Measurements from ENCODE around the gene BACE2.

Gene BACE2

DNA sequence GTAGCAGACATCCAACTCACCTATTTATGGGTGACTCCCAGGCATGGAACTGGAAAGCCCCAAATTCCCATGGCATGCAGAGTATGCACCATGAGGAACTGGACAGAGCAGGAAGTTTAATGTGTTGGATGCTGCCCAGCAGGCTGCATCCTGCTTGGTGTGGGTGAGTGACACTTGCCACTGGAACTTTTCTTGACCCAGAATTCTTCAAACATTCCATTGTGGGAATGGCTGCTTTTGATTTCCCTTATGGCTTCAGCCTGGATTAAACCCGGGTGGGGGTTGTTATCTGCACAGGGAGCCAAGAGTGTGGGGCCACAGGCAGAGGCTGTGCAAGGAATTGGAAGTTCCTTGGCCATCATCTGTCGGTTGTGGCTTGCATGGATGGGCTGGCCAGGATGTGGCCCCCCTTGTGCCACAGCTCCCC is 26.9 kb upstream of the BACE2 start:
- TF ChIP-seq, protein P1, sequence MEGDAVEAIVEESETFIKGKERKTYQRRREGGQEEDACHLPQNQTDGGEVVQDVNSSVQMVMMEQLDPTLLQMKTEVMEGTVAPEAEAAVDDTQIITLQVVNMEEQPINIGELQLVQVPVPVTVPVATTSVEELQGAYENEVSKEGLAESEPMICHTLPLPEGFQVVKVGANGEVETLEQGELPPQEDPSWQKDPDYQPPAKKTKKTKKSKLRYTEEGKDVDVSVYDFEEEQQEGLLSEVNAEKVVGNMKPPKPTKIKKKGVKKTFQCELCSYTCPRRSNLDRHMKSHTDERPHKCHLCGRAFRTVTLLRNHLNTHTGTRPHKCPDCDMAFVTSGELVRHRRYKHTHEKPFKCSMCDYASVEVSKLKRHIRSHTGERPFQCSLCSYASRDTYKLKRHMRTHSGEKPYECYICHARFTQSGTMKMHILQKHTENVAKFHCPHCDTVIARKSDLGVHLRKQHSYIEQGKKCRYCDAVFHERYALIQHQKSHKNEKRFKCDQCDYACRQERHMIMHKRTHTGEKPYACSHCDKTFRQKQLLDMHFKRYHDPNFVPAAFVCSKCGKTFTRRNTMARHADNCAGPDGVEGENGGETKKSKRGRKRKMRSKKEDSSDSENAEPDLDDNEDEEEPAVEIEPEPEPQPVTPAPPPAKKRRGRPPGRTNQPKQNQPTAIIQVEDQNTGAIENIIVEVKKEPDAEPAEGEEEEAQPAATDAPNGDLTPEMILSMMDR (IDR thresholded peaks at IDR 0.05; ENCODE audit: insufficient read depth, low read length, poor library complexity, severe bottlenecking) = no peak
- TF ChIP-seq EZH2phosphoT487 (conservative IDR thresholded peaks at IDR 0.05; ENCODE audit: low read length) = no peak
- Histone ChIP-seq H3F3A (ENCODE audit: insufficient read depth) (no peaks in the 10 kb centered on the region), H3K27me3 (ENCODE audit: low read length) (no peaks in the 10 kb centered on the region), H2AFZ (ENCODE audit: low read depth, low read length, severe bottlenecking) (no peak overlapping the region), H3K79me2 (ENCODE audit: insufficient read depth, low read length) (no peaks in the 10 kb centered on the region), H3K36me3 (ENCODE audit: low read length) (no peaks in the 10 kb centered on the region), H4K20me1 (ENCODE audit: low read depth, low read length) (no peaks in the 10 kb centered on the region), H3K4me2 (ENCODE audit: low read depth, low read length, poor library complexity, severe bottlenecking) (no peak overlapping the region), H3K9me3 (ENCODE audit: insufficient read depth, low read length) (no peaks in the 10 kb centered on the region), H3K4me3 (ENCODE audit: insufficient read depth, low read length, poor library complexity, severe bottlenecking) (no peak overlapping the region), H3K27ac (ENCODE audit: low read depth, low read length) (no peak overlapping the region), H3K9me2 (replicated peaks; ENCODE audit: insufficient read depth, low read length) (no peaks in the 10 kb centered on the region), H3K9ac (ENCODE audit: low read length) (no peak overlapping the region)

DNA sequence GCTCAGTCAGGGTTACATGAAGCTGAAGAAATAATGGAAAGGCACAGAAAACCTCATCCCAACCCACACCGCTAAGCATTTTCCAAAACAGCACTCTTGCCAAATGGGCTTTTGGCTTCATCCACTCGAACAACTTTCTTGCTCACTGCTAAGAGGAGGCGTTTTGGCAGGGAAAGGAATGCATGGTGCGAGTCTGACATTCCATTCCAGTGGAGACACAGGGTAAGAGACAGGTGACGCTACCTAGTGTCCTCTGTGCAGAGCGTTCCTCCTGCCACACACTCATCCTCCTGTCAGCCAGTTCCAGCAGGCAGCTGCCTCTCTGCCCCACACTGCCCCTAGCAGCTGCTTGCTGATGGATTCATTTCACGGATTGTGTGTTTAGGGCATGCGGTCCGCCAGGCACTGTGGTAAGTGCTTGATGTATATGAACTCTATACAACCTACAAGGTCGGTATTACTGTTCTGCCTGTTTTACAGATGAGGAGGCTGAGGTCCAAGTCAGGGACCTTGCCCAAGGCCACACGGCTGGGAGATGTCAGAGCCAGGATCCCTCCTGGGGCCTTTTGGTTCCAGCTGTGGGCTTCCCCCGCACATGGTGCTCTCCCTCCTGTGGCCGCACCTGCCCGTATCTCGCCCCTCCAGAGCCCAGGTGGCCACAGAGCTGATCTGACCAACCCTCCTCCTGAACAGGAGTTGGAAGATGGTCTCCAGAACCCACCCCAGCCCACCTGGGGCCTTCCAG is 25.7 kb upstream of the BACE2 start:
- Histone ChIP-seq H2AFZ (ENCODE audit: low read depth, low read length, severe bottlenecking) (no peak overlapping the region), H3K9me3 (ENCODE audit: insufficient read depth, low read length) (no peaks in the 10 kb centered on the region), H3K27me3 (ENCODE audit: low read length) (no peaks in the 10 kb centered on the region), H3K9me2 (replicated peaks; ENCODE audit: insufficient read depth, low read length) (no peaks in the 10 kb centered on the region), H3K4me2 (ENCODE audit: low read depth, low read length, poor library complexity, severe bottlenecking) (no peak overlapping the region), H3K4me3 (ENCODE audit: insufficient read depth, low read length, poor library complexity, severe bottlenecking) (no peak overlapping the region), H3F3A (ENCODE audit: insufficient read depth) (no peaks in the 10 kb centered on the region), H4K20me1 (ENCODE audit: low read depth, low read length) (no peaks in the 10 kb centered on the region), H3K79me2 (ENCODE audit: insufficient read depth, low read length) (no peaks in the 10 kb centered on the region), H3K9ac (ENCODE audit: low read length) (no peak overlapping the region), H3K27ac (ENCODE audit: low read depth, low read length) (no peak overlapping the region), H3K36me3 (ENCODE audit: low read length) (no peaks in the 10 kb centered on the region)
- no peak for TF ChIP-seq EZH2phosphoT487 (conservative IDR thresholded peaks at IDR 0.05; ENCODE audit: low read length)
- TF ChIP-seq, protein P1 (IDR thresholded peaks at IDR 0.05; ENCODE audit: insufficient read depth, low read length, poor library complexity, severe bottlenecking) = no peak

GRCh38 chr21:41143596-41144325 is 24.2 kb upstream of the BACE2 start:
- H3F3A ChIP-seq (ENCODE audit: insufficient read depth) = no peaks in the 10 kb centered on the region
- H3K27ac ChIP-seq (ENCODE audit: low read depth, low read length) = no peak overlapping the region
- TF ChIP-seq, protein P1 (IDR thresholded peaks at IDR 0.05; ENCODE audit: insufficient read depth, low read length, poor library complexity, severe bottlenecking) = no peak
- TF ChIP-seq EZH2phosphoT487 (conservative IDR thresholded peaks at IDR 0.05; ENCODE audit: low read length) = no peak
- H3K9ac ChIP-seq (ENCODE audit: low read length) = no peak overlapping the region
- no peaks in the 10 kb centered on the region for H3K79me2 ChIP-seq (ENCODE audit: insufficient read depth, low read length)
- H3K36me3 ChIP-seq (ENCODE audit: low read length) = no peaks in the 10 kb centered on the region
- H3K27me3 ChIP-seq (ENCODE audit: low read length) = no peaks in the 10 kb centered on the region
- H3K9me2 ChIP-seq (replicated peaks; ENCODE audit: insufficient read depth, low read length) = no peaks in the 10 kb centered on the region
- no peak overlapping the region for H2AFZ ChIP-seq (ENCODE audit: low read depth, low read length, severe bottlenecking)
- H3K4me3 ChIP-seq (ENCODE audit: insufficient read depth, low read length, poor library complexity, severe bottlenecking) = no peak overlapping the region
- H4K20me1 ChIP-seq (ENCODE audit: low read depth, low read length) = no peaks in the 10 kb centered on the region
- no peaks in the 10 kb centered on the region for H3K9me3 ChIP-seq (ENCODE audit: insufficient read depth, low read length)
- no peak overlapping the region for H3K4me2 ChIP-seq (ENCODE audit: low read depth, low read length, poor library complexity, severe bottlenecking)
